ENCODE measurements around the gene PSMB3.

The PSMB3 gene

DNA sequence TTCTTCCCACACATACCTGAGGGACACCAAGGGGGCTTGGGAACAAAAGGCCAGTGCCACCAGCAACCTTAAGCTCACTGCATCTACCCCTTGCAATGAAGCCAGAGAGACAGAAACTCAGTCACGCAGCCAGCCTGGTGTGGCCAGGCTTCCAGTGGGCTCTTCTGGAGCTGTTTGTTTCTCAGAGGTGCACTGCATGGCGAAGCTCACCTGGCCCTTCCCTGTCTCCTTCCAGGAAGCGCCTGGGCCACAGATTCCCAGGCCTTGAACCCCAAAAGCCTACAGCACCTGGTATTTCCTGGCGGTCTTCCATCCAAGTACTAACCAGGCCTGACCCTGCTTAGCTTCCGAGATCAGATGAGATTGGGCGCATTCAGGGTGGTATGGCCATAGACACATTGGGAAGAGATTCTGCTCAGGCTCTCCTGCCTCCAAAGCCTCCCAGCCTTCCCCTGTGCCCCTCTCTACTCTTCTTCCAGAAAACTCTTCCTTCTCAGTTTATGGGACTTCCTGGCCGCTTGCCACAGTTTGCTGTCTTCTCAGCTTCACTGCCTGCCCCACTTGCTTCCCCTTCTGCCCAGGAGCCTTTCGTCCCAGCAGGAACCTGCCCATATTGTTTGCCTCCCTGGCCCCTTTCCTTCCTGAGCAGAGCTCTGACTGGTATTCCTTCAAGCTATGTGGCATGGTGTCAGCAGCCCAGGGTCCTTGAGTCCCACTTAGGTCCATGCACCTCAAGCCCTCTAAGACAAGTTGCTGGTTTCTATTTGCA, 20.8 kb upstream of the PSMB3 start:
- Histone ChIP-seq H3K36me3 (ENCODE audit: control insufficient read depth, insufficient read depth, low read length) (peaks cover 4% of the 10 kb centered on the region), H3K4me1 (ENCODE audit: control insufficient read depth, insufficient read depth, low read length) (peaks cover 59% of the 10 kb centered on the region), H3K27me3 (ENCODE audit: control insufficient read depth, insufficient read depth, low read length) (no peaks in the 10 kb centered on the region), H3K4me3 (ENCODE audit: low read length) (peak overlapping the region; percentile 53), H3K9me3 (ENCODE audit: control insufficient read depth, low read length) (no peaks in the 10 kb centered on the region), H3K9ac (ENCODE audit: low read length) (peak overlapping the region; percentile 81)

DNA sequence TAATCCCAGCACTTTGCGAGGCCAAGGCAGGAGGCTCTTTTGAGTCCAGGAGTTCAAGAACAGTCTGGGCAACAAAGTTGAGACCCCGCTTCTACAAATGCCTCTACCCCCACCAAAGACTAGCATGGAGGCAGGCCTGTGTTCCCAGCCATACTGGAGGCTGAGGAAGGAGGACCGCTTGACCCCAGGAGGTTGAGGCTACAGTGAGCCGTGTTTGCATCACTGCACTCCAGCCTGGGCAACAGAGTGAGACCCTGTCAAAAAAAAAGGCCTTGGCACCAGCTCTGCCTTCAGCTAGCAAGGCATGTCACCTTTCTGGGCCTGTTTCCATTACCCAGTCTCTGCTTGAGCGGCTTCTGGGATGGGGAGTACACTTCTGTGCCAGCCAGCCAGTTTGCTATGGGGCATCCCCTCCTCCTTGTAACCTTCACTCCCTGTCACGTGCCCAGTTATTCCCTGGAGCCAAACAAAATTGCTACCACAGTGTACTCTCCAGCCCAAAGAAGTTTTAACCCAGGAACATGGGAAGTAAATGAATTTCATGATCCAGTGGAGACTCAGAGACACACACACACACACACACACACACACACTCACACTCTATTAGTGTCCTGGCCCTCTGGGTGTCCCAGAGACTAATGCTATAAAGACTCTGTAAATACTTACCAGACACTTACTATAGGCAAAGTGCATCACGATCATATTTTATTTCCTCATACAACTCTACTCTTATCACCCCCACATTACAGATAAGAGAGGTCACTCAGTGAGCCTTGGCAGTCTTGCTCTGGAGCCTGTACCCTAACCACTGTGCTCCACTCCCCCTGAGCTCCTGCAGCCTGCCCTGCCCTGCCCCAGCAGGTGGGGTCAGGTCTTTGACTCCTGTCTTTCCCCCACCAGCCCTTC, 19.9 kb upstream of the PSMB3 start:
- Histone ChIP-seq H3K36me3 (ENCODE audit: control insufficient read depth, insufficient read depth, low read length) (peaks cover 4% of the 10 kb centered on the region), H3K9ac (ENCODE audit: low read length) (peak overlapping the region; percentile 81), H3K4me3 (ENCODE audit: low read length) (no peak overlapping the region), H3K9me3 (ENCODE audit: control insufficient read depth, low read length) (no peaks in the 10 kb centered on the region), H3K4me1 (ENCODE audit: control insufficient read depth, insufficient read depth, low read length) (peaks cover 59% of the 10 kb centered on the region), H3K27me3 (ENCODE audit: control insufficient read depth, insufficient read depth, low read length) (no peaks in the 10 kb centered on the region)

DNA sequence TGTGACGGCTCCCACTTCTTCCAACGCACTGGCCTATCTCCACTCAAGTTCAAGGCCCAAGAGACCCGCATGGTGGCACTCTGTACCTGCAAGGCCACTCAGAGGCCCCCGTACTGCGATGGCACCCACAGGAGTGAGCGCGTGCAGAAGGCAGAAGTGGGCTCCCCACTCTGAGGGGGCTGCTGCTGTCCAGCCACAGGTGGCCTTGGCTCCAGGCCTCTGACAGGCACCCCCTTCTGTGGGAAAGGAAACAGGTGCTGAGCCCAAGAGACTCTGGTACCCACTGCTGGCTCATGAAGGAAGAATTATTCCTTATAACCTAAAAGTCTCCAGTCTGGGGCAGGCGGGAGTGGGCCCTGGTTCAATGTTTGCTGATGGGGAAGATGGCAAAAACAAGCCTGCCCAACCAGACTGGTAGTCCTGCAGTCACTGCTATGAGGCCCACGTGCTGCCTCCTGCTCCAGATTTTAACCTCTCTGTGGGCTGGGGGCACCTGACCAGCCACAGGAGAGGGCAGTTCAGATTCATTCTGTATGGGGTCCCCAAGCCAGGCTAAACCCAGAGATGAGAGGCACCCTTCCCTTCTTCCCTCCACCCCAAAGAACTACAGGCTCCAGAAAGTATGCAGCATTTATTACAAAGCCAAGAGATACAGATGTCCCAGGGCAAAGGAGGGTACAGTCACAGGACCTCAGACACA, 19.1 kb upstream of the PSMB3 start:
- no peak overlapping the region for H3K4me3 ChIP-seq (ENCODE audit: low read length)
- H3K9me3 ChIP-seq (ENCODE audit: control insufficient read depth, low read length), result no peaks in the 10 kb centered on the region
- peaks cover 55% of the 10 kb centered on the region for H3K4me1 ChIP-seq (ENCODE audit: control insufficient read depth, insufficient read depth, low read length)
- peaks cover 10% of the 10 kb centered on the region for H3K36me3 ChIP-seq (ENCODE audit: control insufficient read depth, insufficient read depth, low read length)
- H3K9ac ChIP-seq (ENCODE audit: low read length), result no peak overlapping the region
- no peaks in the 10 kb centered on the region for H3K27me3 ChIP-seq (ENCODE audit: control insufficient read depth, insufficient read depth, low read length)

DNA sequence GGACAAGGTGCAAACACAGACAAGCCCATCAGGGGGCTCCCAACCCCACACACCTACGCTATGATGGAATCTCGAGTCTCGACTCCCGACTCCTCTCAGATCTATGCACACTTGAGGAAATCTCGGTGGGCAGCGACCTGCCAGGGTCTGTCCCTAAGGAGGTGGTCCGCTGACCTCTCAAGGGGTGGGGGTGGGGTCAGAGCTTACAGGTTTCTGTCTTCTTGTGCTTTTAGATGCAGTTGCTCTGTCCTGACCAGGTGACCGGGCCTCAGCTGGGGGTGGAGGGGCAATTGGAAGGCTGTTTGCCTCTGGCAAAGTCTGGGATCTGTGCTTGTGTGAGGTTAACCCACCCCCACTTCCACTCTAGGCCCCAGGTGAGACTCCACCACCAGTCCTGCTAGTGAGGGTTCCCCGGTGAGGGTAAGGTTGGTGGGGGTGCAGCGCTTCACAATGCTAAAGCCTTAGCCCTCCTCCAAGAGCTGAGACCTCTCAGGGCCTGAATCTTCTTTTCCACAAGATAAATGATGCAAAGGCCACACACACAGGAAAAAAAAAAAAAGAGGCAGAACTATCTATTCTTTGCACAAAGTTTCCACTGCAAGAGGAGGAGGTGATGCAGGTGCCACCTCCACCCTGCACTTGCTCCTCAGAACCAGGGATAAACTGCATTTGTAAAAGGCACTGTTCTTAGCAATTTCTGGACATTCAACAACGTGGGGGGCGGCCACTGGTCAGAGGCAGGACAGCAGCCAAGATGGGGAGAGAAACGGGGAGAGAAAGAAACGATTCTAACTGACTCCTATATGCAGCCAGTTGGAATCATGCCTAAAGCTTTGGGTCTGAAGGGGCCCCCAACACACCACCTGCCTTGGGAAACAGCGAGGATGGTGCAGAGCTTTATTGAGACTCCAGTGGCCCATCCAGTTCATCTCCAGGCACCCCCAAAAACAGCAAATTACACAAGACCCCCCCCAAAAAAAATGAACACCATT, 18.3 kb upstream of the PSMB3 start:
- Histone ChIP-seq H3K27me3 (ENCODE audit: control insufficient read depth, insufficient read depth, low read length) (no peaks in the 10 kb centered on the region), H3K9me3 (ENCODE audit: control insufficient read depth, low read length) (no peaks in the 10 kb centered on the region), H3K9ac (ENCODE audit: low read length) (no peak overlapping the region), H3K4me1 (ENCODE audit: control insufficient read depth, insufficient read depth, low read length) (peaks cover 47% of the 10 kb centered on the region), H3K36me3 (ENCODE audit: control insufficient read depth, insufficient read depth, low read length) (peaks cover 12% of the 10 kb centered on the region), H3K4me3 (ENCODE audit: low read length) (no peak overlapping the region)

DNA sequence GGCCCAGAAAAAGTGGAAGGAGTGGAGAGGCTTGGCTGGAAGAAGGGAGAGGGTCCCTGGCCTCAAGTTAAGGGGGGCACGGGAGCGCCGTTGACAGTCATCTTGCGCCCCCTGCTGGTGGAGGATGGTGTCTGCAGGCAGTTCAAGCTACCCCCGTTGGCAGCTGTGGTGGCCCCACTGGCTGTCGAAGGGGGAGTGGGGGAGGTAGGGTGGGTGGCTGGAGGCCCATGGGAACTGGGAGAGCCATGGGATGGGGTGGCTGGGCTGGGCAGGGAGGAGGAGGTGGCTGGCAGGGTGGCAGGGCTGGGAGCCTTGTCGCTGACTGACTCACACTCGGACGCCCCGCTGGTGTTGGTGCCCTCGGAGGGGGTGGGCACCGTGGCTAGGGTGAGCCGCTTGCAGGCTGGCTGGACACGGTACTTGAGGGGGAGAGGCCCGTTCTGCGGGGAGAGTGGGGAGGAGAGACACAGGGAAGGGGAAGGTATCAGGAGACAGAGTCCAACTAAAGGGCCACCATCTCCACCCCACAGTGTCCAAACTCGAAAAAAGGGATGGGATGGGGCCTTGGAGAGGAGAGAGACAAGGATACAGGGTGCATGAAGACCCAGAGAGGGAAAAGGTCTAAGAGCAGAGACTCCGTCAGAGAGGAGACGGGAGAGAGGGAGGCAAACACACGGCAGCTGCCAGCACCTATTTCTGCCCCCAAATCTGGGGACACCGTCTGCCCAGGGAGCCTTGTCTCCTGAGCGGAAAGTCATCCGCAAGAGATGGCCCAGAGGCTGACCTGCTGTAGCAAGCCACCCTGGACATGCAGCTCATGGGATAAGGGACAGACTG, 17.2 kb upstream of the PSMB3 start:
- peaks cover 12% of the 10 kb centered on the region for H3K36me3 ChIP-seq (ENCODE audit: control insufficient read depth, insufficient read depth, low read length)

DNA sequence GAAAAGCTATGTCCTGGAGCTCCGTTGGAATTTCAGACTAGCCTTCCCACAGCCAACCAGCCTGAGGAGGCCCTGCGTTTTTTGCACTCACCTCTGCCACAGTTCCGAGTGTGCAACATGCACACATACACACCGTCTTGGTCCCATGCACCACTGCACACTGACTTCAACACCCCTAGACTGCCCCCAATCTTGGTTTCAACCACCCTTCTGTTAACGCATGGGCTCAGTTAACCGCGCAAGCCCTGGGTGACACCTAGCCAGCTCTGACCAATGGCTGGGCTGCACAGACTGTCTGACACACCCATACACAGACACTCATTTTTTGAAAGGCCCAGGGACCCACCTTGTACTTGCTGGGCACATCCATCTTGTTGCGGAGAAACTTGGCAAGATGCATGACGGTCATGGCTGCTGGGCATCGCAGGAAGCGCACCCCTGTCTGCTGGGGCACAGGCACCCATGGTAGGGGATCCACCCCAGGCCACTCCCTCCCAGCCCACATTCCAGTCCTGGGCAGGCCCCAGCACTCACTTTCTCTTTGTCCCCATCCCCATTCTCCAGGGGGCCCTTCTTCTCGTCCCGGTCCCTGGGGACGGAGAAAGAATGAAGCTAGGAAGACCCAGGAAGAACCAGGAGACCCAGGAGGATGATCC, 14.4 kb upstream of the PSMB3 start:
- H3K27me3 ChIP-seq (ENCODE audit: control insufficient read depth, insufficient read depth, low read length), result no peaks in the 10 kb centered on the region
- H3K4me1 ChIP-seq (ENCODE audit: control insufficient read depth, insufficient read depth, low read length), result peaks cover 37% of the 10 kb centered on the region
- H3K4me3 ChIP-seq (ENCODE audit: low read length), result no peak overlapping the region
- no peak overlapping the region for H3K9ac ChIP-seq (ENCODE audit: low read length)
- no peaks in the 10 kb centered on the region for H3K9me3 ChIP-seq (ENCODE audit: control insufficient read depth, low read length)
- H3K36me3 ChIP-seq (ENCODE audit: control insufficient read depth, insufficient read depth, low read length), result peaks cover 12% of the 10 kb centered on the region

More for the DNA sequence above, 17.2 kb upstream of the PSMB3 start:
- Histone ChIP-seq H3K27me3 (ENCODE audit: control insufficient read depth, insufficient read depth, low read length) (no peaks in the 10 kb centered on the region), H3K4me3 (ENCODE audit: low read length) (no peak overlapping the region), H3K9me3 (ENCODE audit: control insufficient read depth, low read length) (no peaks in the 10 kb centered on the region), H3K4me1 (ENCODE audit: control insufficient read depth, insufficient read depth, low read length) (peaks cover 41% of the 10 kb centered on the region), H3K9ac (ENCODE audit: low read length) (no peak overlapping the region)

DNA sequence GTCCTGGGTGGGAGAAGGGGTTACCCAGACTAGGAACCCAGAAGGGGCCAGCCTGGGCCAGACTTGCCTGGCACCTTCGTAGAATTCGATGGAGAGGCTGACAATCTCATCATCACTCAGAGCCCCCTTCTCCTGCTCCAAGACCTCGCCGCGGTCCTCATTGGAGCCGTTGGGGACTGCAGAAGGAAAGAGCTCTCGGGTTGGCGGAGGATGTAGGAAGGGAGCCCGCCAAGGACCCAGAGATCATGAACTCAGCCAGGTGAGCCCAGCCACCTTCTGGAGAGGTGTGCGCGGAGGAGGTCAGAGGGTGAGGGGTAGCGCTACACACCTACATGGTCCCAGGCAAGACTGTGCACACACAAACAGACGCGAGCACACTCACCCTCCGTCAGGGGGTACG, 13.9 kb upstream of the PSMB3 start:
- peaks cover 37% of the 10 kb centered on the region for H3K4me1 ChIP-seq (ENCODE audit: control insufficient read depth, insufficient read depth, low read length)
- no peak overlapping the region for H3K4me3 ChIP-seq (ENCODE audit: low read length)
- H3K9me3 ChIP-seq (ENCODE audit: control insufficient read depth, low read length), result no peaks in the 10 kb centered on the region
- peaks cover 12% of the 10 kb centered on the region for H3K36me3 ChIP-seq (ENCODE audit: control insufficient read depth, insufficient read depth, low read length)
- no peaks in the 10 kb centered on the region for H3K27me3 ChIP-seq (ENCODE audit: control insufficient read depth, insufficient read depth, low read length)
- no peak overlapping the region for H3K9ac ChIP-seq (ENCODE audit: low read length)

DNA sequence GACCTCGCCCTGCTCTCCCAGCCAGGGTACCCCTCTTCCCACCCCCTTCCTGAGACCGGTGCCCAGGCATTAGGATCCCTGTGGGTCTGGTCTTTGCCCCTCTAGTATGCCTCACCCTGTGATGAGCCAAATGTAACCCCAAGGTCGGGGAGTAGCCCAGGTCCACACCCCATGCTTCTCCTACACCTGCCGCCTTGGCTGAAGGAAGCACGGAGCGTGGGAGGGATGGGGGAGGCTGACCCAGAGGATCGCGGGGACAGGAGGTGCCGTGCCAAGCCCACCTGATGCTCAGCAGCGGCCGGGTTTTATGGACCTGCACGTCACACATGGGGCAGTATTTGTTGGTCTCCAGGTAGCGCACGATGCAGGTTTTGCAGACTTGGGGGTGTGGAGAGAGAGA, 13.2 kb upstream of the PSMB3 start:
- H3K27me3 ChIP-seq (ENCODE audit: control insufficient read depth, insufficient read depth, low read length), result no peaks in the 10 kb centered on the region
- H3K9ac ChIP-seq (ENCODE audit: low read length), result no peak overlapping the region
- H3K4me1 ChIP-seq (ENCODE audit: control insufficient read depth, insufficient read depth, low read length), result peaks cover 33% of the 10 kb centered on the region
- H3K4me3 ChIP-seq (ENCODE audit: low read length), result no peak overlapping the region
- peaks cover 12% of the 10 kb centered on the region for H3K36me3 ChIP-seq (ENCODE audit: control insufficient read depth, insufficient read depth, low read length)
- no peaks in the 10 kb centered on the region for H3K9me3 ChIP-seq (ENCODE audit: control insufficient read depth, low read length)

DNA sequence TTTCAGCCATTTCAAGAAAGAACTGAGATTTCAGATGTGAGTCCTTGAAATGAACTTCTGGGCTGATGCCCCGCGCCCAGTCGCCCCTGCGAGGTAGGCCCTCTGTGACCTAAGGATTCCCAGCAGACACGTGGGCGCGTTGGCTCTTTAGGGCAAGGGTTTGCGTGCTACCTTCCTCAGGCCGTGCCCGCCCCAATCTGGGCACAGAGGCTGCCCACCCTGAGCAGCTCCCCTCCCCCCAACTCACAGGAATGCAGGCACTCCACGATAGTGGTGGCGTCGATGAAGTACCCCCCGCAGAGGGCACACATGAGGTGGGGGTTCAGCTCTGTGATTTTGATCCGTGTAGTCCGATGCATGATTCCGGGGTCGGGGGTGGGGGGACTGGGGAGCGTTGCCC, 12.5 kb upstream of the PSMB3 start:
- H3K4me3 ChIP-seq (ENCODE audit: low read length), result no peak overlapping the region
- H3K9ac ChIP-seq (ENCODE audit: low read length), result no peak overlapping the region
- peaks cover 33% of the 10 kb centered on the region for H3K4me1 ChIP-seq (ENCODE audit: control insufficient read depth, insufficient read depth, low read length)
- H3K9me3 ChIP-seq (ENCODE audit: control insufficient read depth, low read length), result no peaks in the 10 kb centered on the region
- H3K27me3 ChIP-seq (ENCODE audit: control insufficient read depth, insufficient read depth, low read length), result no peaks in the 10 kb centered on the region
- H3K36me3 ChIP-seq (ENCODE audit: control insufficient read depth, insufficient read depth, low read length), result peaks cover 12% of the 10 kb centered on the region

DNA sequence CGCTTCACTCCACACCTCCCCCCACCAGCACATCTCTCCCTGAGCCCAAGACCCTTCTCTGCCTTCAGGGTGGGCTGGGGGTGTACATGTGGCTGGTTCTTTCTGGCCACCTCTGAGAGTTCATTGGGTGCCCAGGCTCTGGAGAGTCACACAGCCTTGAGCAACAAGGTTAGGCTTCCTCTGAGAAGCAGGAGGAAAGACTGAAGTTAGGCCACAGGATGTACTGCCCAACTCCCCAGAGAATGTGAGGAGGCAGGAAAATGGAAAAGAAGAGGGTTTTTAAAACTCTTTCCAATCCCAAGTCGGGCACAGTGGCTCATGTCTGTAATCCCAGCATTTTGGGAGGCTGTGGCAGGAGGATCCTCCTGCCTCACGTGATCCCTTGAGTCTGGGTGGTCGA, 11.7 kb upstream of the PSMB3 start:
- Histone ChIP-seq H3K9ac (ENCODE audit: low read length) (no peak overlapping the region), H3K36me3 (ENCODE audit: control insufficient read depth, insufficient read depth, low read length) (peaks cover 12% of the 10 kb centered on the region), H3K27me3 (ENCODE audit: control insufficient read depth, insufficient read depth, low read length) (no peaks in the 10 kb centered on the region), H3K9me3 (ENCODE audit: control insufficient read depth, low read length) (no peaks in the 10 kb centered on the region), H3K4me3 (ENCODE audit: low read length) (no peak overlapping the region), H3K4me1 (ENCODE audit: control insufficient read depth, insufficient read depth, low read length) (peaks cover 30% of the 10 kb centered on the region)

Data from mucosa of stomach (tissue), 1 donor.